Measurements from ENCODE around the gene PTPRK. TPM values are rescaled to one million over a fixed set of nuclear protein-coding genes. Genes with fewer than 3 reads are reported as not detected.

Gene PTPRK
- total and polyA plus RNA-seq, 2 of the 13 experiments (the other 11 are each of a cell fraction or from before 2014, with no cell fraction given) = 43.6 to 98.3 TPM

GRCh38 chr6:128276311-128276710 lies 244.1 kb downstream of the PTPRK start (continued):
- TF ChIP-seq ZNF30 (CRISPR knock-in tag; IDR thresholded peaks at IDR 0.05) (no peak), KDM5A (IDR thresholded peaks at IDR 0.05; ENCODE audit: borderline replicate concordance, low read length) (no peak), RXRB (CRISPR knock-in tag; IDR thresholded peaks at IDR 0.05; ENCODE audit: borderline replicate concordance) (no peak)

GRCh38 chr6:128275681-128276080 lies 244.7 kb downstream of the PTPRK start:
- Histone ChIP-seq H3K36me3 (replicated peaks in 1 of 2; ENCODE audit: control insufficient read depth in 1 of 2, insufficient read depth in 2 of 2, low read length in 2 of 2) (no peaks in the 10 kb centered on the region), H3K27me3 (ENCODE audit: control insufficient read depth in 1 of 2, insufficient read depth in 2 of 2, low read length in 2 of 2) (no peaks in the 10 kb centered on the region), H3K9ac (ENCODE audit: insufficient read depth, low read depth, low read length) (no peak overlapping the region), H3K79me2 (ENCODE audit: insufficient read depth, low read length) (peaks cover 3% of the 10 kb centered on the region), H3K4me2 (ENCODE audit: low read depth, low read length) (no peak overlapping the region), H3K27ac (ENCODE audit: extremely low read length, insufficient read depth, low read length) (no peak overlapping the region), H3K4me1 (ENCODE audit: insufficient read depth, low read length) (peaks cover 10% of the 10 kb centered on the region), H2AFZ (ENCODE audit: low read length) (no peak overlapping the region), H3K4me3 (replicated peaks in 1 of 3; ENCODE audit: insufficient read depth in 1 of 3, low read depth in 2 of 3, low read length in 3 of 3) (no peak overlapping the region), H3K9me3 (ENCODE audit: low read length) (no peaks in the 10 kb centered on the region), H4K20me1 (ENCODE audit: insufficient read depth, low read length) (peaks cover 2% of the 10 kb centered on the region; the same call in 1 of the 2 replicates)
- DNase-seq (ENCODE audit: low spot score) = no peak
- ChIA-PET POLR2A (no interaction called here), CTCF (ENCODE audit: low intra/inter-chr PET ratio, low total read pairs) (no interaction called here)
- in situ Hi-C loops (cut with HindIII; ENCODE audit: extremely low pct_ligation_motif_present, low pct_unique_long_range_greater_than_20kb) = no loop called here
- intact Hi-C loops (cut with micrococcal nuclease; ENCODE audit: unreplicated experiment) = no loop called here
- no TSS peak for BruUV-seq (replicated peaks)
- no peak for TF ChIP-seq ZNF766 (CRISPR knock-in tag; IDR thresholded peaks at IDR 0.05; ENCODE audit: borderline replicate concordance)
- no peak for TF ChIP-seq GMEB2 (CRISPR knock-in tag; IDR thresholded peaks at IDR 0.05; ENCODE audit: low read depth)
- no peak for TF ChIP-seq MBNL3 (CRISPR knock-in tag; conservative IDR thresholded peaks at IDR 0.05)
- no peak for TF ChIP-seq ZNF598 (CRISPR knock-in tag; IDR thresholded peaks at IDR 0.05; ENCODE audit: borderline replicate concordance)
- TF ChIP-seq GATA4 (IDR thresholded peaks at IDR 0.05; ENCODE audit: borderline replicate concordance, low read depth) = no peak
- TF ChIP-seq NFYC (CRISPR knock-in tag; IDR thresholded peaks at IDR 0.05) = no peak
- TF ChIP-seq ATM (IDR thresholded peaks at IDR 0.05; ENCODE audit: borderline replicate concordance) = no peak
- TF ChIP-seq PTBP1 (IDR thresholded peaks at IDR 0.05; ENCODE audit: low read depth, low read length, poor library complexity, severe bottlenecking) = no peak
- no peak for TF ChIP-seq CCDC6 (CRISPR knock-in tag; IDR thresholded peaks at IDR 0.05)
- no peak for TF ChIP-seq ZNF468 (CRISPR knock-in tag; IDR thresholded peaks at IDR 0.05)
- TF ChIP-seq HDAC1 (CRISPR knock-in tag; IDR thresholded peaks at IDR 0.05) = no peak
- no peak for TF ChIP-seq GABPB1 (CRISPR knock-in tag; IDR thresholded peaks at IDR 0.05)
- TF ChIP-seq SP2 (CRISPR knock-in tag; IDR thresholded peaks at IDR 0.05) = no peak
- TF ChIP-seq EED (CRISPR knock-in tag; IDR thresholded peaks at IDR 0.05) = no peak
- no peak for TF ChIP-seq SKI (IDR thresholded peaks at IDR 0.05; ENCODE audit: partially characterized antibody)
- no peak for TF ChIP-seq ZNF878 (CRISPR knock-in tag; IDR thresholded peaks at IDR 0.05)
- FAIRE-seq = no peak
- no peak for ATAC-seq

All from HepG2 (cell line).